HG03521 (cell line): ENCODE results near the gene FRAS1.

Experiments used
- ATAC-seq: cut with Tn5 transposase; IDR thresholded peaks from one replicate; pipeline ENCODE4 v1.9.1; 2021; ENCODE audit warnings: mild to moderate bottlenecking, moderate library complexity; ENCODE audit not compliant: unreplicated experiment

FRAS1 gene

GRCh38 chr4:78567500-78568060 lies 510.5 kb downstream of the FRAS1 start:
- ATAC-seq: no peak

- no peak for ATAC-seq
These were observed 511.6 kb downstream of the FRAS1 start for GRCh38 chr4:78568640-78569305.

DNA sequence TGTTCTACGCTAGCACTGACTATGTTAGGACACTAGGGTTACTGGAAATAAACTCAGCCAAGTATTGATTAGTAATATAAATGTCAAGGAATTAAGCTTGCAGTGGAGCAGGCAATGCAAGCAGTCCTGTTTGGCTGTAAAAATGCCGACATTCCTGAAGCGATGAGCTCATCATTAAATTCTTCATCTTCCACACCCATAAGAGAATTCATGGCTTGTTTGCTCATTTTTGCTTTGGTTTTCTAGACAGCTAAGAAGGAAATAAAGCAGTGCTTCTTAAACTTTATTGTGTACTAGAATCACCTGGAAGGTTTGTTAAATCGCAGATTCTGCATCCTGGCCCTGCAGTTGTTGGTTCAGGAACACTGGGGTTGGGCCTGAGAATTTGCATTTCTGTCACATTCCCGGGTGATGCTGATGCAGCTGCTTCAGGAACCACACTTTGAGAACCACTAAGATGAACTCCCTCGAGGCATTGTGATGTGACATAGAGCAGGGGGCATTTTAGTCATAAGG lies 512.2 kb downstream of the FRAS1 start:
- no peak for ATAC-seq

DNA sequence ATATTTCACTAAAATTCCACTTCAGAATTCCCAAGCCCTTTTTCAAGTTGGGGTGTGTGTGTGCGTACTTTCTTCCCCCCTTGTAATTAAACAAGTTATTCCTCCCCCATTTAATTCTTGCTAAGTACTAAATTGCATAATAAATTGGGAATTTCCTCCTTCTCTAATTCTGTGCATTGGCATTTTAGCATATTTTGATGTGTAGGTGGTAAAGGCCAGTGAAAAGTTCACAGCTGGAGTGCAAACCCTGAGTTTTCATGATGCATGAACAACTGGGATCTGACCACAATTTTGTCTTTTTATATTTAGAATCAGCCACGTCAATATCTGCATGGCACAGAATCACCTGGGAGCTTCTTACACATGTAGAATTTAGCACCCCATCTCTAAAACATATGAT lies 513.0 kb downstream of the FRAS1 start:
- no peak for ATAC-seq

DNA sequence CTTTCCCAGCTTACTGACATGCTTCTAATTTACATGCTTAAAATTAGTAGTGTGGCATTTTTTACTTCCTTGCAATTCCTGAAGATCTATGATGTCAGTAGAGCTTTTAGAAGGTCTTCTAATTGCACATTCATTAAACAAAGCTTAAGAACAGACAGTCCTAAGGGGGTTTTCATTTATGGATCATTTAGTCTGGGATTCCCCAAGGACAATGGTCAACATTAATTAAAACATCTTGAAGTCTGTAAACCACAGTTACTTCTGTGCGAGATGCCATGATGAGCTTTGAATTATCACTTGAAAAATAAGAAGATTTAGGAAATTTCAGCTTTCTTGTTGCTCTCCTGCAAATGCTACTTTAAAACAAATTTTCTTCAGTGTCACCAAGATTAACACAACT lies 514.7 kb downstream of the FRAS1 start:
- no peak for ATAC-seq

- ATAC-seq: no peak
These were observed 521.7 kb downstream of the FRAS1 start for GRCh38 chr4:78578674-78579425.

- ATAC-seq: no peak
These were observed 524.5 kb downstream of the FRAS1 start for GRCh38 chr4:78581618-78582017.

DNA sequence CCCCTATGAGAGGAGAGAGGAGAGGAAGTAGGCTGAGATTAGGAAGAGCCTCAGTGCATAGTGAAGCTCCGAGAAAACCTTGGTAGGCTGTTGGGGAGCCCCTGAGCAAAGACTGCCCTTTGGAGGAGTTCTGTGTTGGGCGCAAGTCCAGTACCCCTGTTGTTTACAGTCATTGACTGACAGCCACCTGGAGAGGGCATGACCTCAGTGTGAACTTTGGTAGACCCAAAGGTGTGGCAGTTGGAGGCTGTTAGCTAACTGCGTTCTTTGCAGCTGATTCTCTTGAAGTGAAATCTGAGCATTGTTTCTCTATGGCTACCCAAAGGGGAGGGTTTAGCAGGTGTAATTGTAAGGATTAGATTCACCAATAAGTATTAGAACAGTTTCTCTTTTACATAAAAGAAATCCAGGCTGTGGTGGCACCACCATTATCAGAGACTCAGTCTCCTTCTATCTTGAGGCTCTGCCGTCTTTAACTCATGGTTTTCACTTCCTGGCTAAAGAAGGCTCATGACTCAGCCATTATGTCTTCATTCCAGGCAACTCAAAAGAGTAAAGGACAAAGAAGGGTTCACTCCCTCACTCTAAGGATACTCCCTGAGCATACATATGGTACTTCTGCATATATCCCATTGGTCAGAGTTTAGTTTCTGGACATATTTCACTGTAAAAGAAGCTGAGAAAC lies 527.9 kb downstream of the FRAS1 start:
- ATAC-seq: no peak

GRCh38 chr4:78585633-78586032 lies 528.5 kb downstream of the FRAS1 start:
- no peak for ATAC-seq

DNA sequence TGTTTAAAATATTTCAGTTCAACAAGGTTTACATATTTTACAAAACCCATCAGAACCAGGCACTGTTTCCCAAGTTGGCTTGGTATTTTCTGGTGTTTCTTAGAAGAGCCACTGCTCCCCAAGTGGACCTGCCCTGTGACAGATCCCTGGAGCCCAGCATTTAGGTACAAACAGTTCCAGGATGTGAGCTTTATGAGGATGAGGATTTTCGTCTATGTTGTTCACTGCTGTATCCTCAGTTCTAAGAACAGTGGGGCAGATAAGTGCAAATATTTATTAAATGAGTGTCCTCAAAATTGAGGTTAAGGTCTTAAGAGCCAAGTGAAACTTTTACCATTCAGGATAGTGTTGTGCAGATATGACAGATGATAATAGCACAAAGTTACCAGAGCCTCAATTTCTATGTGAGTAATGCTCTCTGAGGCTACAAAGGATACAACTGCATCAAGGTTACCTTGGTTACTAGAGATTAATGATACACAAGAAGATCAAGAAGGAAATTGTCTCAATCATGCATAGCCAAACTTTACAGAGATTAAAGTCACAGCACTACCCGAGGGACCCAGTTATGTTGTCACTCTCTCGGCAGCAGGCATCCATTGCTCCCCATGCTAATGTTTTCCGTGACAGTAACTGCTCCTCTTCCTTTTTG lies 531.9 kb downstream of the FRAS1 start:
- no peak for ATAC-seq

DNA sequence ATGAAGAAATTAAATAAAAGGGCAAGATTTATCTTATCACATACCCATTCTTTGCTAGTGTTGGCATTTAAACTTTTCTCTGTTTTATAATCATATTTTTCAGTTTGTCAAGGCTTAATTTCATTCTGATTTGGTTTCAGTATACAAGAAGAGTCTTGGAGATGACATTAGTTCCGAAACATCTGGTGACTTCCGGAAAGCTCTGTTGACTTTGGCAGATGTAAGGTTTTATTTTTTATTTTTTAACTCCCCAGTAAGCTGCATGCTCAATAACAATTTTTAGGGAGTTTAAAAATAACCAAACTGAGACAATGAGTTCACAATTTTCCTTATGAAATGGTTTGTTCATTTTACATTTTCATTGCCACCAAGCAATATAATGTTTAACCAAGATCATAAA lies 534.3 kb downstream of the FRAS1 start:
- ATAC-seq: no peak

DNA sequence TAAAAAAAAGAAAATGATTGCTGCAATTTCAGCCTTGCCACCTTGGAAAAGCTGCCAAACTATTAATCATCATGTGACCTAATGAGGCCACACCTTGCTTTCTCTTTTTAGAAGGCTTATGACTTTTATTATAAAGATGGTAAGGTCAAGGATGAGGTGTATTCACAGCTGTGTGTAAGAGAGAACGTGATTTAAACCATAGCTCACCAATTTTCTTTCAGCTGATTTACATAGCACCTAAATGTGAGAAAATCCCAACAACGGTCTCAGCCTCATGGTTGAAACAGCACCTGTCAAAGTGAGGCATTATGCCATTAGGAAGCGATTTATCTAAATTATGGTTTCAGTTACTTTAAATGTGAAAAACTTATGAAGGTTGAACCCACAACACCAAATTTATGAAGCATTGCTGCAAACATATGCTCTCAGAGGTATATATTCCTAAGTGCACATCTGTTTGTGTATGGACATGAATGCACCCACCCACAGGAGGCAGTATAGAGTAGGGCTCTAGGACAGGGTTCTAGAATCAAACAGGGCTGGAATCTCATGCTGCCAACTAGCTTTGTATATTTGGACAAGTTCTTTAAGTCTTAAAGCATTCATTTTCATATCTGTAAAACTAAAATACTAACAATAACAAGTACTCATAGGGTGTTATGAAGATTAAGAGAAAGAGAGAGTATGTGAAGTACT lies 535.1 kb downstream of the FRAS1 start:
- no peak for ATAC-seq
